GM15510 (cell line): ENCODE data around the gene CEPT1.

Experiments used
- POLR2A ChIP-seq: IDR thresholded peaks from 3 replicates; pipeline ENCODE4 v1.6.1; 2011; ENCODE audit warnings: borderline replicate concordance; ENCODE audit not compliant: insufficient read length; ENCODE audit errors: extremely low read depth

CEPT1 gene

DNA sequence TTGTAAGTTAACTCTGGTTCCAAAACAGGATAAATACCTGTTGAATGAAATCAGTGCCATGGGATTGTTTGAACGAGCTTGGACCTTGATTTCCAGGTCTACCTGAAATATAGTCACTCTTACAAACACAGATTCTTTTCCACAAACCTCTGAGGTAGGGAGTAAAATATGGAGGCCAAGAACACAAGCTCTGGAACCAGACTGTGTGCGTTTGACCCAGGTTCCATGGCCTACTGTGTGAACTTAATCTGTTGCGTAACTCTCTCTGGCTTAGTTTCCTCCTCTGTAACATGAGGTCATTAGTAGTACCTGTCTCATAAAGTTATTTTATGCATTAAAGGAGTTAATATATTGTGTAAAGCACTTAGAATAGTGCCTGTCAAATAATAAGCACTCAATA lies 35.3 kb downstream of the CEPT1 start:
- TF ChIP-seq POLR2A: no peak

DNA sequence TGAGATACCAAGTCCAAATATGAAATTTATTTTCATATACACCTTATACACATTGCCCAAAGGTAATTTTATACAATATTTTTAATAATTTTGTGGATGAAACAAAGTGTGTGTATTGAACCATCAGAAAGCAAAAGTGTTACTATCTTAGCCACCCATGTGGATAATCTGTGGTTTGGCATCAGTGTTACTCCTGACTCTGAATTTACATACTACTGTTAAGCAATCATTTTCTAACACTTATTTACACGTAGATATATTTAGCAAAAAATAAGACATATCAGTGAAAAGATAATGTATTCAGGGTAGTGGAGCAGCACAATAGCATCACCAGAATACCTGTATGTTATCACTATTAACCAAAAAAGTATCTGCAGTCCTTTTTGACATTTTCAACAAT lies 36.7 kb downstream of the CEPT1 start:
- TF ChIP-seq POLR2A: no peak

DNA sequence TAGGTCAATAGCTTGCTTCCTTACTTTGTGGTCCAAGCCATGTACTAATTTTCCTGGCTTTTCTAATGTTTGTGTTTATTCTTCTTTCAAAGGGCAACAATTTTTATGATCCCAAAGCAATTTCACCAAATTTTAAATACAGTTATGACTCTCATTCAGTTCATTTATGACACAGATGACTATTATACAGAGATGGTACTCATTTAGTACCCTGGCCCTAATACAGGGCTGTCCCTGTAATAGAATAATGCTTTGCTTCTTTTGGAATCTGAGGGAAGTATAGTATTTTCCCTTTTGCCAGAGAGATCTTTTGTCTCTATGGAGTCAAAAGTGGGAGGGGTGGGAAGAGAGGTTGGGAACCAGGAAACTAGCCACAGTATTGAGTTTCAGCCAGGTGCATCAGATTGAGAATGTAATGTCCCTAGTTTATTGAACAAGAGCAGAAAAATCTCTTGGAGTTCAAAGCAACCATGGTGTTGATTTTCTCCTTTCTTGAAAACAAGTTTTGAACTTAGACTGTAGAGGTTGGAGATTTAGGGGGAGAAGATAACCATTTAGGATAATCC lies 40.0 kb downstream of the CEPT1 start:
- TF ChIP-seq POLR2A: no peak

DNA sequence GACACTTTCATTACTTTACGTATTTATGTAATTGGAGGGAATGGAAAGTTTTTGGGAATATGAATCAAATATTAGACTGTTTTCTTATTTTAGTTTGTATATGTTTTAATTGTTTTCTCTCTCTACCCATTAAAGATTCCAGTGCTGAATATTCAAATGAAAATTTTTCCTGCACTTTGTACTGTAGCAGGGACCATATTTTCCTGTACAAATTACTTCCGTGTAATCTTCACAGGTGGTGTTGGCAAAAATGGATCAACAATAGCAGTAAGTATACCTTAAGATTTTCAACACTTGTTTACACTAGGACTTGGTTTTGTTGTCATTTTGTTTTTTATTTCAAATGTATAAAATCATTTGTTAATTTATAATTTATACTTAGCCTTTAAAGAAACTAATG lies 42.0 kb downstream of the CEPT1 start:
- no peak for TF ChIP-seq POLR2A

DNA sequence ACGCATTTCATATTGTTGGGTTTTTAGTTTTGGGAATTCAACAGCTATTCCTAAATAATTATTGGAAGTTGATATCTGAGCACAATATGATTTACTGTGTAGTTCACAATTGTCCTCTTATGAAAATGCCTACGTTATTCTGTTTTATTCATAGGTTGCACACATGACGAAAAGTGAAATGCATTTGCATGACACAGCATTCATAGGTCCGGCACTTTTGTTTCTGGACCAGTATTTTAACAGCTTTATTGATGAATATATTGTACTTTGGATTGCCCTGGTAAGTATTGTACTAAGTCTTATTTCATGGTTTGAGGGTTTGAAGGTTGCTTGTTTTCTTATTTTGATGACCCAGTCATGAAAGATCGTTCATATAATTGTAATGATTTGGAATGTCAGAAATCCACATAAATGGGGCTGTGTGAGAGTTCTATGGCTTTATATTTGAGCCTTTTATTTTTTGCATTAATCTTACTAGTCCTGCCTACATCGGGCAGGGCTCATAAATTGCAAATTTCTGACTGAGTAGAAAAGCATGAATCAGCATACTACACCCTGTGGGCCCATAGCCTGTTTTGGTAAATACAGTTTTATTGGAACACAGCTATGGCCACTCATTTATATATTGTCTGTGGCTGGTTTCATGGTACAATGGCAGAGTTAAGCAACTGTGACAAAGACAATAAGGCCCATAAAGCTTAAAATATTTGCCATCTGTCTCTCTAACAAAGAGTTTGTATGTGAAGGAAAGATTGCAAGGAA lies 43.5 kb downstream of the CEPT1 start:
- no peak for TF ChIP-seq POLR2A

DNA sequence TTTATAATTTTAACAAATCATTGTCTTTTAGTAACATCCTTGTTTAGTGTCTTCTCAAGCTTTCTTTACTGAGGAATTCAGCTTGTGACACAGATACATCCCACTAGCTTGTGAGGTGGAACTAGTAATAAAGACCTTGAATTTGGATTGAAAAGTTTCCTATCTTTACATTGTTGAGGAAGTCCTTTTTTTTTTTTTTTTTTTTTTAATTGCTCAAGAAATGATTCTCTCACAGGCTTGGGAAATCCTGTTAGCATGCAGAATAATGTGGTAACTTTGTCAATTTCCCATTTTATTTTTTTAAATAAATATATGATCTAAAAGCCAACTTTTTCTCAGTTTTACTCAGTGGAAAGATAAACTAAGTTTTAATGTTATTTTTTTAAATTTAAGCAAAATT lies 44.6 kb downstream of the CEPT1 start:
- no peak for TF ChIP-seq POLR2A

DNA sequence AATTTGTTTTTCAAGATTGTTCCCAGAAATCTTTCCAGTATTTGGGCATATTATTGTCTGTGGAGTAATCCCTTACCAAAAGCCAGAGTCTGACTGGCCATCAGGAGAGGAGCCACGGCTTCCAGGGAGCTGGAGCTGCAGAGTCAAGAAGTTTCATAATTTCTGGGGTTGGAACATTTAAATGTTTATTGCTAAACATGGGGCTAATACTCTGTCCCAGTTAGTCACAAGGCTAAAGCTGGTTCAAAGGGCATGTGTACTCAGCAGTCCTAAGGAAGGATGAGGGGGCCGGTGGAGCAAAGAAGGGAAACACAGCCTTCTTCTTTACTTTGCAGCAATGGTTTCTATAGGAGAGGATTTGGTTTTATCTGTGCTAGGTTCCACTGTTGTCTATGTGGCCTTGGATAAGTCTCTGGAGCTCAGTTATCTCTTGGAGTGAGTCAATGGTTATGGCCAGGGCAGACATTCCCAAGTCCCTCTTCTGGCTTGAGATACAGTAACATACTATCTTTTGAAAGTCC lies 51.0 kb downstream of the CEPT1 start:
- TF ChIP-seq POLR2A: no peak

DNA sequence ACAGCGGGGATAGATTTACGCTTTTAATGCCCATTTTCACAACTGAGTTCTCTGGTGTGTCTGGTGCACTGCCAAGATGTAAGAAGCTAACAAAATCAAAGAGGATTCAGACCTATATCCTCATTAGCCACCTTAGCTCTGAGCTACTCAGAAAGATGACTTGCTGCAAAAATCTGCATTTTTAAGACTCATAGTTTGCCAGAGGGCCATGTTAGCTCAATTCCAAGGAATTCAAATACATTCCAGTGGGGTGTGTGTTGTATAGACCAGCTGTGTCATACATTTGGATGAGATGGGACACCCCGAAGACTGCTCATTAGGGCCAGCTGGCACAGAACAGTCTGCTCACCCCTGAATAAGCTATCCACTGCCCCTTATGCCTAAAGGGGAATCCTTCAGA lies 51.5 kb downstream of the CEPT1 start:
- TF ChIP-seq POLR2A: no peak

DNA sequence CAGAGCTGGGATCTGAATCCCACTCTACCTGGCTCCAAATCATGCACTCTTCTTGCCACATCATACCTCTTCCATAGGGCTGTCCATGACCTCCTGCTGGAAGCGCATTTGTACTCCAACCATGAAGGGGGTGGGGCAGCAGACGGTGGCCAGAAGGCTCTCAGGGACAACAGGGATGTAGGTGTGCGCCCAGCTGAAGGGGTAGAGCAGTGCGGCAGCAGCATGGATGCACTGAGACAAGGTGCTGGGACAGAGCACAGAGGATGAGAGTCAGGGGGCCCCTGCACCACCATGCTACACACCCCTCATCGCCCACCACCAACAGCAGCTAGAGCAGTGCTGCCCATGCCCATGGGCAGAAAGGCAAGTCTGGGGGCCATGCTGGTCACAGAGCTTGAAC lies 52.1 kb downstream of the CEPT1 start:
- TF ChIP-seq POLR2A: no peak

DNA sequence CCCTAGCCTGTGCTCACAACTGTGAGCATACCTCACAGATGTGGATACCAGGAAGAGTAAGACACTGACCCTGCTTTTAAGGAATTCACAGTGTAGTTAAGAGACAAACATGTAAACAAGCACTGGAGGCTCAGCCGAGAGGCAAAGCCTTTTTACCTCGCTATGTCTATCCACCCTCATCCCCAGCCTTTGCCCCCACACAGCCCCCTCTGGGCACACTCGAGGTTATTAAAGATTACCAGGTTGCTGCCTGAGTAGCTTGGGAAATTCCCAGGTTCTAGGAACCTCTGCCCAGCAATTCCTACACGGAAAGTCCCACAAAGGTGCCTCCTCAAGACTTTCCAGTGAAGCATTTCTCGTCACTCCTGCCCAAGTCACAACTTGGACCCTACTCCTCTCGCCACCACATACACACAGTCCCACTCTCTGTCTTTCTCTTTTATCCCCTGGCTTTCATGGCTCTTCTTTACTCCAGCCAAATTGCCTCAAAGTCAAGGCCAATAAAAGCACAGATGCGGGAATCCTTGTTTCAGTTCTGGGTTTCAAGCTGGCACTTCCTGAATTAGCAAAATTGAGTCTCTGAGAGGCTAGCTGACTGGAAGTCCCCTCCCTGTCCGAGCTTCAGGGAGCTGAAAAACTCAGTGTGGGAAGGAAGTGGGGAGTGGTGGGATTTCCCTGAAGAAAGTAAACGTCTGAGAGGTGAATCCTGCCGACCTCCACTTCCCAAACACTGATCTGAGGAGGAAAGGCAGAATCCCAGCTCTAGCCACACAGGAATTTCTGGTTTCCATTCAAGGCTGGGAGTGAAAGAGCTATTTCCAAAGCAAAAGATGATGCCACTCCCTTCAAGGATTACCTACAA lies 52.9 kb downstream of the CEPT1 start:
- no peak for TF ChIP-seq POLR2A

DNA sequence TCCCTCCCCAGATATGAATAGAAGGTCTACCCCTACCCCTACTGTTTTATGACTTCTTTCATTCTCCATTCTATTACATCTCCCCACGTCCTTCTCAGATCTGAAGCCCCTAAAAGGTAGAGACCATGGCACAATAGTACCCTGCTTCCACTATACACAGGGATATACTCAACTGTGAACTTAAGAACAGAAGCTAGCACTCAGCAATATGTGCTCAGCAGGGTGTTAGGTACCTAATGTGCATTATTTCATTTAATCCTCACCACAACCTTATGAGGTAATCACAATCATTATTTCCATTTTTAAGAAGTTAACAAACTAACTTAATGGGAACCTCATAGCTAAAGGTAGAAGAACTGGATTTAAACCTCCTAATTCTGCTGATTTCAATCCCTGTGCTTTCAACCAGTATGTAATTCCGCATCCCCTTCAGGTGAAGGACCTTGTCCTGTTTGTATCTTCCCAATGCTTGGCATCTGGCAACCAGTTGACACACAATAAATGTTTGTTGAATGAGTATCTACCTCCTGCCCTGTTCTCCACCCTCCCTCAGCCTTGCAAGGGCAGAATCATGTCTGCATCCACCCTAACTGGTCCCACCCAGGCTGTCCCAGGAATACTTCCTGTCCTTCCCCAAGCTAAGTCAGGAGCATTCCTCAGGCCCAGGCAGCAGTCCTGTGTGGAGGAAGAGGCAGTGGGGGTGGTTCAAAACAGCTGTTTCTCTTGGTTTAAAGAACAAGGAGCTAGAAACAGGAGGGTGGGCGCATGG lies 53.9 kb downstream of the CEPT1 start:
- no peak for TF ChIP-seq POLR2A

DNA sequence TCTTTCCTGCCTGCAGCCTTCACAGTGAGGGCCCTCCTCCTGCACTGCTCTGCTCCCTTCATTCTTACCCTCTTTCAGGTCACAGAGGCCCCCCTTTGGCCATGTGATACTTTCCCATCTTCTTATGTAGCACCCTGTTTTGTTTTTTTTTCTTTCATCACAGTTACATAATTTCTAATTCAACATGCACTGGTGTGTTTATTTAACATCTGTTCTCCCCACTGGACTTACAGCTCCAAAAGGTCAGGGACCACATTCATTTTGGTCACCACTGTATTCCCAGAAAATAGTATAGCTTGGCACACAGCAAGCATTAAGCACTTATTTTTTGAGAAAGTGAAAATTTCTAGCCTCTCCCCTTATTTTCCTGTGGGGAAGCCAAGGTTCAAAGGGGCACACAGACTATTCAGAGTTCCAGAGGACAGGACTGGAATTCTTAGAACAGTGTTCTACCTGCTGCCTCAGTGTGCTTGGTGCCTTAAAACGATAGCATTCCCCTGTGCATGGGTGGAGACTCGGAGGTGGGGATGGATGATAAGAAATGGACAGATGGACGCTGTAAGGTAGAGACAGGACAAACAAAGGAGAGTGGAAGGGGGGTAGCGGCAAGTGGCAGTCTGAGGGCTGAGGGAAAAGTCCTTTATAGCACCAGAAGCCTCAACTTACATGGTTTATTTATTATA lies 55.1 kb downstream of the CEPT1 start:
- TF ChIP-seq POLR2A: no peak

DNA sequence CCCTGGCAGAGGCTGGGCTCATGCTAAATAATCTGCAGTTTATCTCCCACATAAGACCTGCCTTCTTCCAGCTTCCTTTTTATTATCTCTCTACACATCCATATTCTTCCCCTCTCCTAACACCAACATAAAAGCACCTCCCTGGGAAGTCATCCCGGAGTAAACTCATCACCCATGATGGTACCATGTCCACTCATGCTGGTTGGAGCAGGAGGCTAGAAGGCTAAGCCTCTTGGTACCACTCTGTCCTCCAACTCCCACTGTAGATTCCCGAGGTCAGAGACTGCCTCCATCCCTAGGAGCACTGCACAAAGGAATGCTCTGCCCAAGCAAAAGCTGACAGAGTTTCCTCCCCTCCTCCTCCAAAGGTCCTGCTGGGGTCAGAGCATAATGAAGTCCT lies 56.2 kb downstream of the CEPT1 start:
- no peak for TF ChIP-seq POLR2A
